Activated naive CD8-positive, alpha-beta T cell treated with anti-CD3 and anti-CD28 coated beads for 36 hours (primary cell): ENCODE measurements around the gene LAMTOR2. TPM values are rescaled to one million over a fixed set of nuclear protein-coding genes. Genes with fewer than 3 reads are reported as not detected.

ENCODE experiments used
- total RNA-seq, 2 experiments: library from RNA; stranded (reverse); gene quantifications; one replicate each; pipeline ENCODE4 v1.2.3, GENCODE V29; 2021

Gene LAMTOR2
- total RNA-seq, 2 experiments from 2014 or later, result 45.9 to 49.1 TPM

Other genes starting within 250 kb of the LAMTOR2 start
- gene GON4L, start 197.6 kb upstream of the LAMTOR2 start, total RNA-seq, result 10 to 100 TPM; 39.3 to 41.1 TPM
- gene SYT11, start 195.2 kb upstream of the LAMTOR2 start, total RNA-seq, result 10 to 100 TPM; 12.2 to 12.8 TPM
- gene RIT1, start 143.4 kb upstream of the LAMTOR2 start, total RNA-seq, result 10 to 100 TPM; 19.4 to 20.0 TPM
- gene KHDC4, start 120.4 kb upstream of the LAMTOR2 start, total RNA-seq, result 10 to 100 TPM; 53.2 to 54.7 TPM
- under 1 TPM in 1 of 2 experiments, not detected in 1; 0.16 TPM for gene RXFP4, start 113.1 kb upstream of the LAMTOR2 start, total RNA-seq
- gene ARHGEF2, start 76.2 kb upstream of the LAMTOR2 start, total RNA-seq, result 100 to 1,000 TPM; 135 to 148 TPM
- gene SSR2, start 33.8 kb upstream of the LAMTOR2 start, total RNA-seq, result 100 to 1,000 TPM; 155 TPM
- gene UBQLN4, start 984 bp upstream of the LAMTOR2 start, total RNA-seq, result 10 to 100 TPM; 42.6 to 47.1 TPM
- gene RAB25, start 6.4 kb downstream of the LAMTOR2 start, total RNA-seq, result under 1 TPM; 0.64 to 0.99 TPM
- under 1 TPM; 0.34 to 0.35 TPM for gene MEX3A, start 27.7 kb downstream of the LAMTOR2 start, total RNA-seq
- 10 to 100 TPM; 32.3 to 37.8 TPM for gene LMNA, start 59.9 kb downstream of the LAMTOR2 start, total RNA-seq
- gene SEMA4A, start 98.8 kb downstream of the LAMTOR2 start, total RNA-seq, result 10 to 100 TPM; 13.2 to 16.1 TPM
- 10 to 100 TPM; 55.0 to 60.7 TPM for gene SLC25A44, start 139.3 kb downstream of the LAMTOR2 start, total RNA-seq
- 10 to 100 TPM; 83.4 to 87.3 TPM for gene PMF1, start 158.2 kb downstream of the LAMTOR2 start, total RNA-seq
- gene BGLAP, start 187.4 kb downstream of the LAMTOR2 start, total RNA-seq, result 1 to 10 TPM; 1.6 to 2.2 TPM
- 1 to 10 TPM; 4.4 to 4.9 TPM for gene PAQR6, start 193.3 kb downstream of the LAMTOR2 start, total RNA-seq
- gene SMG5, start 228.0 kb downstream of the LAMTOR2 start, total RNA-seq, result 10 to 100 TPM; 90.7 to 92.0 TPM
- 1 to 10 TPM; 7.3 to 7.8 TPM for gene TMEM79, start 229.5 kb downstream of the LAMTOR2 start, total RNA-seq
- gene GLMP, start 240.9 kb downstream of the LAMTOR2 start, total RNA-seq, result 10 to 100 TPM; 17.0 to 20.5 TPM
- not detected for gene VHLL, start 244.5 kb downstream of the LAMTOR2 start, total RNA-seq